ENCODE results near the gene STAT5A. TPM values are rescaled to one million over a fixed set of nuclear protein-coding genes. Genes with fewer than 3 reads are reported as not detected.
A peak's percentile ranks its signal among the peaks of the same experiment; 100 is the strongest.
"Not testable (repeated sequence)": the region's sequence is repeated elsewhere in the genome, so short reads cannot be mapped to it uniquely, and the experiment has no call there.

Gene STAT5A
- total RNA-seq (2021; ENCODE audit: unreplicated experiment) (0.91 TPM), Bru-seq, nascent RNA (percentile 9 among the genes with signal in this experiment), BruChase-seq, experiment 1, labeled RNA remaining after a 6-hour chase (percentile 11 among the genes with signal in this experiment), BruChase-seq, experiment 2, labeled RNA remaining after a 2-hour chase (percentile 6 among the genes with signal in this experiment)
- 0.16 and 0.18 TPM in 2 replicates for polyA plus RNA-seq (2012)
- long read RNA-seq = 0 reads

- no peak for TF ChIP-seq ZFX (IDR thresholded peaks at IDR 0.05)
- TF ChIP-seq JUND (IDR thresholded peaks at IDR 0.05) = no peak
- TF ChIP-seq CEBPB (IDR thresholded peaks at IDR 0.05; ENCODE audit: low read depth) = no peak
- TF ChIP-seq REST (IDR thresholded peaks at IDR 0.05; ENCODE audit: low read depth) = no peak
- TF ChIP-seq SIN3A (IDR thresholded peaks at IDR 0.05; ENCODE audit: low read depth) = no peak
- TF ChIP-seq SP1 (IDR thresholded peaks at IDR 0.05; ENCODE audit: low read depth) = no peak
- TF ChIP-seq EZH2phosphoT487 (IDR thresholded peaks at IDR 0.05; ENCODE audit: borderline replicate concordance) = no peak
- ChIA-PET POLR2A (no interaction called here), CTCF (no interaction called here), RAD21 (ENCODE audit: low non-redundant PET in 1 of 2, low total read pairs in 2 of 2, uncharacterized antibody in 2 of 2, unreplicated experiment in 2 of 2) (no interaction called here)
- Histone ChIP-seq H3K9ac (ENCODE audit: low read length) (no peak within 1 kb of the TSS), H3K4me3 (replicated peaks in 1 of 2; ENCODE audit: low read depth in 1 of 2, low read length in 2 of 2) (no peak within 1 kb of the TSS), H3K9me2 (ENCODE audit: insufficient read depth) (no peaks in the 10 kb centered on the region), H3K9me3 (ENCODE audit: control insufficient read depth in 1 of 2, insufficient read depth in 1 of 2, low read depth in 1 of 2, low read length in 2 of 2) (no peaks in the 10 kb centered on the region), H3K4me1 (ENCODE audit: control insufficient read depth in 1 of 2, insufficient read depth in 2 of 2, low read length in 2 of 2) (no peaks in the 10 kb centered on the region), H4K20me1 (ENCODE audit: insufficient read depth) (no peaks in the 10 kb centered on the region), H3K4me2 (ENCODE audit: low read length) (no peak within 1 kb of the TSS), H3K27ac (ENCODE audit: low read depth, low read length) (no peak within 1 kb of the TSS), H3K79me2 (ENCODE audit: insufficient read depth, low read length) (no peaks in the 10 kb centered on the region), H3K27me3 (ENCODE audit: insufficient read depth, low read length) (no peaks in the 10 kb centered on the region), H3K36me3 (ENCODE audit: control insufficient read depth in 1 of 2, insufficient read depth in 2 of 2, low read length in 2 of 2) (no peaks in the 10 kb centered on the region), H2AFZ (ENCODE audit: low read depth, low read length, poor library complexity, severe bottlenecking) (no peak within 1 kb of the TSS)
- intact Hi-C loops (cut with micrococcal nuclease) = no loop called here
- BruUV-seq (replicated peaks) = no TSS peak
- DNase-seq (ENCODE audit: low read depth, low spot score) (no peak), ATAC-seq (no peak; the same call in 1 of the 2 replicates)
These were observed at the start of gene STAT5A for GRCh38 chr17:42287977-42288802. Gene STAT5A, plus strand, starts transcription at chr17:42288498. Its CDS starts 914 bp downstream, at chr17:42289412.

GRCh38 chr17:42239576-42239975 is 48.7 kb upstream of the STAT5A start:
- H3K27me3 ChIP-seq (ENCODE audit: insufficient read depth, low read length); H2AFZ ChIP-seq (ENCODE audit: low read depth, low read length, poor library complexity, severe bottlenecking); H3K9ac ChIP-seq (ENCODE audit: low read length); DNase-seq (ENCODE audit: low read depth, low spot score); H3K36me3 ChIP-seq (ENCODE audit: control insufficient read depth in 1 of 2, insufficient read depth in 2 of 2, low read length in 2 of 2); ATAC-seq; RAD21 ChIA-PET (ENCODE audit: low non-redundant PET in 1 of 2, low total read pairs in 2 of 2, uncharacterized antibody in 2 of 2, unreplicated experiment in 2 of 2); H3K4me3 ChIP-seq (replicated peaks in 1 of 2; ENCODE audit: low read depth in 1 of 2, low read length in 2 of 2); H3K4me2 ChIP-seq (ENCODE audit: low read length); intact Hi-C loops (cut with micrococcal nuclease); H3K4me1 ChIP-seq (ENCODE audit: control insufficient read depth in 1 of 2, insufficient read depth in 2 of 2, low read length in 2 of 2); POLR2A ChIA-PET; H3K9me2 ChIP-seq (ENCODE audit: insufficient read depth); CTCF ChIA-PET; H3K27ac ChIP-seq (ENCODE audit: low read depth, low read length); H3K9me3 ChIP-seq (ENCODE audit: control insufficient read depth in 1 of 2, insufficient read depth in 1 of 2, low read depth in 1 of 2, low read length in 2 of 2); H3K79me2 ChIP-seq (ENCODE audit: insufficient read depth, low read length); BruUV-seq (replicated peaks); H4K20me1 ChIP-seq (ENCODE audit: insufficient read depth): not testable (repeated sequence)
